ENCODE results near the gene GALNT2.

DNA sequence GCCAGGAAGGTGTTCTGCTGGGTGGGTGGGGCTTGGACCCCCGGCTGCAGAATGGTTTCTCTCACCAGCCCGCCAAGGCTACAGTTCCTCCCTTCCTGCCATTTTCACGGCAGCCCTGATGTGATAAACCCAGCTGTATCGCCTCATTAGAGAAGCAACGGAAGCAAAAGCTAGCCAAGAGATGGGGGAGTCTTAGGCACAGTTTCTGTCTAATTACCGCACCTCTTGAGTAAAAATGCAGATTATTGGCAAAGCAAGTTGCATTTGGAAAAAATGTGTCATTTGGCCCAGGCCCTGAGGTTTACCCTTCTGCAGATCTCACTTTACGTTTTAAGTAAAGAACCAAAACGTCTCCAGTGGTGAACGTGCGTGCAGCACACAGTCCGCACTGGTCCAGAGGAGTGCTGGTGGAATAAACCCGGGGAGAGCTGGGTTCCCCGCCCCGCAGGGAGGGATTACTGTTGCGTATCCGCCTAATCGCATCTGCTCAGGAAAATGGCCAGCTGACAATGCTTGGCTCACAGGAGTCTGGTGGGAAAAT, 109.9 kb downstream of the GALNT2 start:
- TF ChIP-seq POLR2A (IDR thresholded peaks at IDR 0.05) (no peak), CTCF (IDR thresholded peaks at IDR 0.05) (no peak)

Data from ovary (tissue), 3 donors.